DMS153 (cell line): ENCODE data around the gene SCAMP3.
"Not testable (repeated sequence)": the region's sequence is repeated elsewhere in the genome, so short reads cannot be mapped to it uniquely, and the experiment has no call there.

Experiments used
- DNase-seq: peaks from one replicate; lab custom pipeline; 2025; lab: John Stamatoyannopoulos, UW

Gene SCAMP3

DNA sequence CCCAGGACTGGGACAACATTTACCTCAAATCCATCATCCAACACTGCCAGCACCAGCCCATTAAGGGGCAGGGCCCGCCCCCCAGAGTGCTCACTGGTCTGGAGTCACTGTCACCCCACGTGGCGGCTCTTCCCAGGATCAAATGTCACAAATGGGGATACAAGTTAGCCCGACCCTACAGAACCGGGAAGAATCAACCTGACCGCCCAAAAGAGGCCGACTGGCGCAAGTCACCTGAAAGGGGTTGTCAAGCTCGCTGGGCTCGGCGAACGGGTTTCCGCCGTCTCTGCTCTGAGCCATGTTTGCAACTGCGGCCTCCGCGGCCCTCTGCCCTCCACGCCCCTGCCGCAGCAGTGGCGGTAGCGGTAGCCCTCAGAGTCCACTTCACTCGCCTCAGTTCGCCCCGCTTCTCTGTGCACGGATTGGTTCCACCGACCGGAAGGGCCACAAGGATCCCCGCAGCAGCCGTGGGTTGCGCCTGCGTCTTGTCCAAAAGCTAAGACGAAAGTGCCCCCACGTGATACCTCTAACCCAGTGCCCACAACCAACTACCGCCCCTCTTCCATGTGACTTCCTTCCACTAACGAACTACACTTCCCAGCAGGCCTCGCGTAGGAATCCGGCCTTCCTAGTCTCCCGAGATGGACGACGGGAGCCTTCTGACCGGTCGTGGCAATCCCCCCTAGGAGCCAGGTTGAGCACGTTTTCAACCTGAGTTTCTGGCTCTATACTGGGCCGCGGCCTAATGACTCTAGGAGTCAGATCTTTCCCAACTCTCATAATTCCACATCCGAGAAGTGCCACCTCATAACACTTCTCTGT, at the start of gene SCAMP3:
Gene SCAMP3, minus strand, starts transcription at position 509 of the 822 bp plus-strand sequence. Its CDS starts 209 bp downstream, at position 300.
- DNase-seq: peak; percentile 99

GRCh38 chr1:155309423-155310021, 47.4 kb upstream of the SCAMP3 start:
- DNase-seq: no peak

DNA sequence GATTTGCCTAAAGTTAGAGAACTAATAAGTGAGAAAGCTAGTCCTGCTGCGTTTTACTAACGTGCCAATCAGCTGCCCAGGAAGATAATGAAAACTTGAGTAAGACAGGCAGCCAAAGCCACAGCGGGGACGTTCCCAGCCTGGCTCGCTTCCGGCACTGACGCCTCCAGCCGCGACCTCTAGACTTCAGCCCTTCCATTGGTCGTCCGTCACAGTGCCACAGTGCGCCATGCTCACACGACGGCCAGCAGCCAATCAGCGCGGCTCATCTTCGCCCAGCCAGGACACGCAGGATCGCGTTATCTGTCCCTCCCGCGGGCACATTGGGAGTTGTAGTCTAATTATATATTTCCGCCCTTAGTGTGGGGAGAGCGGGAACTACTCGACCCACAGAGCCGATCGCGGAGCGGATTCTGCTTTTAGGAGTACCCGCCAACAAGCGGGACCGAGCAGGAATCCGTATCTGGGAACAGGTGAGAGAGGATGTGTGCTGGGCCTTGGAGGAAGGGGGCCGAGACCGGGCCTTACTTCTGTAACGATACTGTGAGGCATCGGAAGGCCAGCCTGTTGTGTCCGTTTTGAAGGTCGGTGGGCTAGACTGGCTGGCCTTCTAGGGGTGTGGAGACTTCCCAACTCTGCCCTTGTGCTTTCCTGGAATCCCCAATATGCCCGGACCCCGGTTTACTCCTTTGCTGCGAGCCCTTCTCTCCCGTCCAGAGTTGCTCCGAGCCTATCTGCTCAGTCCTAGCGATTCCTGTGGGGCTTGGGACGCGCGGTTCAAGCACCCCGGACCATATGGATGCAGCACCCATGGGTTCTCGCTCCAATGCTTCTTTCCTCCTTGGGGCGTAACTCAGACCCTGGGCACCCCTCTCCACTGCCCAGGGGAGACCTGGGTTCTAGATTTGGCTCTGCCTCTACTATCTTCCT, 46.6 kb upstream of the SCAMP3 start, which contains the start of gene FDPS:
Gene FDPS, plus strand, starts transcription at position 374 of the 930 bp plus-strand sequence. CDS start 924 bp downstream, outside the sequence.
- DNase-seq: peak; percentile 100

GRCh38 chr1:155307247-155307740, 45.1 kb upstream of the SCAMP3 start:
- peak; percentile 21 for DNase-seq

- no peak for DNase-seq
Measured at GRCh38 chr1:155305881-155306391, 43.8 kb upstream of the SCAMP3 start.

DNA sequence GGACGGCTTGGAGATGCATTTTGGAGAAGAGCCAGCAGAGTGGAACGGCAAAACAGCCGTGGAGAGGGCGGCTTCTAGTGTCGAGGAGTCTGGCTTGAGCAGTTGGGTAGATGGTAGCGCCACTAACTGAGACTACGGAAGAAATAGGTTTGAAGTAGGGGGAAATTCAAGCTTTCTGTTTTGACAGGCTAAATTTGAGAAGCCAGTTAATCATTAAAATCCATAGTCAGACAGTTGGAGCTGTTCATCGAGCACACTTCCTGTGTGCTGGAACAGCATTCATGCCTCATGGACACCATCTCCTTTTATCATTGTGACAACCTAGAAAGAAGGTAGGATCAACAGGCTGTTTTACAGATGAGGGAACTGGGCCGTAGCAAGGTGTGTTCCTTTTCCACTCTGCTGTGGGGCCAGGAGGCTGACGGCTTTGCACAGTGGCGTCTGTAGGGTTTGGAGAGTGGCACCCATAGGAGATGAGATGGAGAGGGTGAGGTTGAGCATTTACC, 42.5 kb upstream of the SCAMP3 start:
- DNase-seq: no peak

DNA sequence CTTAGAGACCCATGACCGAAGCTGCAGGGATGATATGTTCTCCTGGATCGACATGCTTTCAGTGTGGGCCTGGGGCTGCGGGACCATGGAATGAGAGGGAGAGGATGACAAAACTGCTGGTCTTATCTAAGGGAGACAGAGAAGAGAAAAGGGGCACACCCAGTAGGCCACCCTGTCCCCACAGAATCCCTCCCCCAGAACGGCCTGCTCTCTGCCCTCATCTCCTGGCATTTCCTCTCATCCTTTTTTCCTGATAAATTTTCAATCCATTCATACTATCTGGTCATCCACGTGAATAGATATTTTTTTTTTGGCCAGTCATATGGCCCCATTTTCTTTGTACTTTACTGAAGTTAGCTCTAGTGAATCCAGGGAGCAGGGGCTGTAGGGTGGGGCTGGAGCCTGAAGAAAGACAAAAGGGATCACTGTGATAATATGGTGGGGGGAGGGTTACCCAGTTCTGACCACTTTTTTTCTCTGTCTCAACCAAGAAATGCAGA, 39.2 kb upstream of the SCAMP3 start, which contains the start of gene PKLR:
Gene PKLR, minus strand, starts transcription at position 97 of the 500 bp plus-strand sequence. Its CDS starts 43 bp downstream, at position 54.
- no peak for DNase-seq

GRCh38 chr1:155300553-155301329, 38.6 kb upstream of the SCAMP3 start:
- no peak for DNase-seq

DNA sequence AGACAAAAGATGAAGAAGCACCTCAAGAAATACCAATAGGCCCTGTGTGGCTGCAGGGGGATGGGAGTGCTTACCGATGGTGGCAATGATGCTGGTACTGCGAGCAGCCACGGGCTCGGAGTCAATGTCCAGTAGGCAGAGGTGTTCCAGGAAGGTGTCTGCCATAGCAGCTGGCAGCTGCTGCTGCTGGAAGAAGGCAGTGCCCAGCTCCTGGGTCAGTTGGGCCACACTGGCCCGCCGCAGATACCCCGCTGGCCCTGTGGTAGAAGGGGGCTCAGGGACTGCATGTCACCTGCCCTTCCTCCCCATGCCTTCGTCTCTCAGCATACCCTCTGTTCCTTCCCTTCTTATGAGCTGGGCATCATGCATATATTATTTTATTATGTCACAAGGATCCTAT, 37.9 kb upstream of the SCAMP3 start:
- no peak for DNase-seq

DNA sequence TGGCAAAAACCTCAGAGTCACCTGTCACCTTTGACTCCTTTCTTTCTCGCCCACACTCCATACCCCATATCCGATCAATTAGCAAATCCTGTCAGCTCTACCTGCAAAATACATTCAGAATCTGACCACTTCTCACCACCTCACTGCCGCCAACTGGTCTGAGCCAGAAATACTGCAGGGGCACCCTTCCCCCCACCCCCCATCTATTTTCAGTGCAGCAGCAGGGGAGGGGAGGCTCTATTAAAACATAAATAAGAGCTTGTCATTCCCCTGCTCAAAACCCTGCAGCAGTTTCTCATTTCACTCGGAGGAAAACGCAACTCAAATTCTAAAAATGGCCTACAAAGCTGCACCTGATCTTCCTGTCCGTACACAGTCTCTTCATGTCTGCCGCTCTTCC, 35.2 kb upstream of the SCAMP3 start:
- DNase-seq: no peak

DNA sequence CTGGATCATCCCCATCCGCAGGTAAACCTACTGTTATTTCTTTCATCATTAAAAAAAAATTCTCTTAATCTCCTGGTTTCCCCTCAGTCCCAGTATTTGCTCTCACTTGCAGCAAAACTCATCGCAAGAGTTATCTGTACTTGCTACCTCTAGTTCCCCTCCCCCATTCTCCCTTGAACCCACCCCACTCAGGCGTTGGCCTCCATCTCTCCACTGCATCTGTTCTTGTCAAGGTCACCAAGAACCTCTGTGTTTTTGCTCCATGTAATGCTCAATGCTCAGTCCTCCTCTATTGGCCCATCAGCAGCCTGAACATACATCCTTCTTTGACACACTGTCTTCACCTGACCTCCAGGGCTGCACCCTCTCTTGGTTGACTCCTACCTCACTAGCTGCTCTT, 34.5 kb upstream of the SCAMP3 start:
- DNase-seq: no peak

DNA sequence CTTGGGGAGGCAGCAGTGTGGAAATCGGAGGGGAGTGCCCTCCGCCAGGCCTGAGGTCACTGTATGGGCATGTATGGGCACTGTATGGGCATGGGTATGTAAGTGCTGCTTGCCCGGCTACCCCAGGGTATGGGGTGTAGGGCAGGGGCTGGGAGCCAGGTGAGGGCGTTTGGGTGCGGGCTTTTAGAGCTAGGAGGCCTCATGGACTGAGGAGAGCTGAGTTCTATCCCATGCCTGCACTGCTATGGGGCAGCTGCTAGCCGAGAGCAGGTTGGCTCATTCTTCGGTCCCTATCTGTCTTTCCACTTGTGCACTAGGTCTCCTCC, 33.7 kb upstream of the SCAMP3 start:
- DNase-seq: no peak

DNA sequence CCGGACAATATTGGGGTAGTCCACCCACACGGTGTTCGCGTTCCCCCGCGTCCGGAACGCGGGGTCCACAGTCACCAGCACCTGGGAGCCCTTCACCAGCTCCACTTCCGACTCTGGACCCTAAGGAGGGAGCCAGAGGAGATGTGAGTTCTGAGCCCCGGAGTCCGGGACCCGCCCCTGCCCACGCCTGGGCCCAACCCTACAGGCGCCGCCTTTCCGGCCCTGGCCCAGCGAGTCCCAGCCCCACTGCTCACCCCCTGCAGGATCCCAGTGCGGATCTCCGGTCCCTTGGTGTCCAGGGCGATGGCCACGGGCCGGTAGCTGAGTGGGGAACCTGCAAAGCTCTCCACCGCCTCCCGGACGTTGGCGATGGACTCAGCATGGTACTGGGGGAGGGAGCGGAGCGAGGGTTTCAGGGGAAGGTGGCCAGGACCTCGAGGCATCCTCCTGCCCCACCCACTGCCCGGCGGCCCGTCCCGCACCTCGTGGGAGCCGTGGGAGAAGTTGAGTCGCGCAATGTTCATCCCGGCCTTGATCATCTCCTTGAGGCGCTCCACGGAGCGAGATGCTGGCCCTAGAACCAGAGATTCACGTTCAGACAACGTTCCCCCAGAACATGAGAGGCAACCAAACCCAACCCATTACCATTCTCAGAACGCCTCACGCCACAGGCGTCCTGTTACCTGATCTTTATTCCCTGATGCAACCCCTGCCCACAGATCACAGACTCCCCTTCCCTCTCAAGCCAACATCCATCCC, 33.2 kb upstream of the SCAMP3 start:
- DNase-seq: no peak

- no peak for DNase-seq
Measured at GRCh38 chr1:155294520-155295182, 32.5 kb upstream of the SCAMP3 start.

GRCh38 chr1:155293086-155293749, 31.1 kb upstream of the SCAMP3 start:
- no peak for DNase-seq

- not testable (repeated sequence) for DNase-seq
Measured at GRCh38 chr1:155291006-155291405, 28.8 kb upstream of the SCAMP3 start.

- no peak for DNase-seq
Measured at GRCh38 chr1:155287987-155288543, 25.9 kb upstream of the SCAMP3 start.

- no peak for DNase-seq
Measured at GRCh38 chr1:155286544-155286943, 24.4 kb upstream of the SCAMP3 start.
